IMR-90 (cell line): ENCODE data around the gene ELOVL5. TPM values are rescaled to one million over a fixed set of nuclear protein-coding genes. Genes with fewer than 3 reads are reported as not detected.

Experiments used
- ATAC-seq: fragments of 200-7000 bp; cut with Tn5 transposase; 2 replicates; pipeline ENCODE4 v1.9.1; 2020; ENCODE audit warnings: low read depth, mild to moderate bottlenecking, moderate library complexity
- BruUV-seq: library from RNA; stranded (reverse); fragments of 400-500 nt; replicated peaks from 2 replicates; lab custom pipeline; 2021; lab: Mats Ljungman, UMichigan
- CTCF ChIA-PET: fragments of 300-600 bp; formaldehyde crosslinking; extraction: SDS; loops from one replicate; lab custom pipeline; 2021; ENCODE audit warnings: antibody characterized with exemption; lab: Yijun Ruan, JAX
- POLR2A ChIA-PET: fragments of 300-600 bp; sonication (Branson Sonifier 250); formaldehyde crosslinking; loops from one replicate; lab custom pipeline; 2022; ENCODE audit warnings: antibody characterized with exemption; ENCODE audit not compliant: unreplicated experiment; lab: Charles Lee
- DNase-seq: peaks from one replicate; pipeline ENCODE4 v3.0.0; 2013
- H2AFZ ChIP-seq: replicated peaks from 2 replicates; pipeline ENCODE3; 2013; ENCODE audit warnings: low read length, mild to moderate bottlenecking; ENCODE audit not compliant: poor library complexity
- H2AK5ac ChIP-seq: 2 replicates; pipeline ENCODE4 v1.6.1; 2013; ENCODE audit warnings: low read depth, low read length, inconsistent platforms
- H2AK9ac ChIP-seq: replicated peaks from 2 replicates; pipeline ENCODE3; 2013; ENCODE audit warnings: mild to moderate bottlenecking, low read depth, low read length, moderate library complexity; ENCODE audit not compliant: poor library complexity
- H2BK120ac ChIP-seq: 2 replicates; pipeline ENCODE4 v1.6.1; 2013; ENCODE audit warnings: low read depth, low read length, inconsistent platforms
- H2BK15ac ChIP-seq: 3 replicates; pipeline ENCODE4 v1.6.1; 2013; ENCODE audit warnings: low read depth, low read length, inconsistent platforms
- H2BK20ac ChIP-seq: 2 replicates; pipeline ENCODE4 v1.6.1; 2013; ENCODE audit warnings: low read depth, mild to moderate bottlenecking, inconsistent platforms, low read length, moderate library complexity
- H2BK5ac ChIP-seq: 2 replicates; pipeline ENCODE4 v1.6.1; 2013; ENCODE audit warnings: mild to moderate bottlenecking, low read depth, low read length, inconsistent platforms; ENCODE audit not compliant: poor library complexity, severe bottlenecking
- H3K14ac ChIP-seq: replicated peaks from 2 replicates; pipeline ENCODE4 v1.6.1; 2013; ENCODE audit warnings: low read depth, low read length, inconsistent platforms
- H3K18ac ChIP-seq: 2 replicates; pipeline ENCODE4 v1.6.1; 2013; ENCODE audit warnings: low read depth, low read length, control low read depth
- H3K23ac ChIP-seq: 2 replicates; pipeline ENCODE4 v1.6.1; 2013; ENCODE audit warnings: low read depth, low read length, inconsistent platforms
- H3K27ac ChIP-seq: 2 replicates; pipeline ENCODE4 v1.5.1; 2013; ENCODE audit warnings: mild to moderate bottlenecking, control low read depth, low read length; ENCODE audit not compliant: insufficient read depth
- H3K27me3 ChIP-seq: 2 replicates; pipeline ENCODE4 v1.6.1; 2013; ENCODE audit warnings: low read length; ENCODE audit not compliant: control insufficient read depth, insufficient read depth
- H3K36me3 ChIP-seq: 2 replicates; pipeline ENCODE4 v1.6.1; 2013; ENCODE audit warnings: low read length, mixed read lengths; ENCODE audit not compliant: control insufficient read depth, insufficient read depth
- H3K4ac ChIP-seq: 2 replicates; pipeline ENCODE4 v1.6.1; 2013; ENCODE audit warnings: low read depth, low read length, inconsistent platforms
- H3K4me1 ChIP-seq: 2 replicates; pipeline ENCODE4 v1.6.1; 2013; ENCODE audit warnings: low read length, mixed read lengths; ENCODE audit not compliant: control insufficient read depth, insufficient read depth
- H3K4me2 ChIP-seq: 2 replicates; pipeline ENCODE4 v1.6.1; 2013; ENCODE audit warnings: low read depth, mild to moderate bottlenecking, control low read depth, low read length, moderate library complexity
- H3K4me3 ChIP-seq: 2 replicates; pipeline ENCODE4 v1.5.1; 2013; ENCODE audit warnings: low read depth, mild to moderate bottlenecking, control low read depth, low read length, moderate library complexity; ENCODE audit not compliant: insufficient read depth
- H3K56ac ChIP-seq: 2 replicates; pipeline ENCODE4 v1.6.1; 2013; ENCODE audit warnings: low read length, inconsistent platforms; ENCODE audit not compliant: insufficient read depth; ENCODE audit errors: extremely low read depth
- H3K79me1 ChIP-seq, 2 experiments: 2 replicates each; pipeline ENCODE4 v1.6.1; 2013; ENCODE audit warnings: low read length in 2 of 2, inconsistent platforms in 1 of 2, low read depth in 1 of 2
- H3K9ac ChIP-seq: 2 replicates; pipeline ENCODE4 v1.6.1; 2013; ENCODE audit warnings: low read depth, low read length, control low read depth
- H3K9me1 ChIP-seq: 2 replicates; pipeline ENCODE4 v1.6.1; 2013; ENCODE audit warnings: low read length, inconsistent platforms; ENCODE audit not compliant: insufficient read depth
- H3K9me3 ChIP-seq: 2 replicates; pipeline ENCODE4 v1.6.1; 2013; ENCODE audit warnings: low read length; ENCODE audit not compliant: control insufficient read depth, insufficient read depth
- H4K20me1 ChIP-seq: 2 replicates; pipeline ENCODE4 v1.6.1; 2013; ENCODE audit warnings: low read length, inconsistent platforms; ENCODE audit not compliant: insufficient read depth
- H4K5ac ChIP-seq: 2 replicates; pipeline ENCODE4 v1.6.1; 2013; ENCODE audit warnings: mild to moderate bottlenecking, low read depth, low read length, control low read depth
- H4K8ac ChIP-seq, 2 experiments: 2 replicates each; pipeline ENCODE4 v1.6.1; 2013; ENCODE audit warnings: low read depth in 2 of 2, low read length in 2 of 2, control low read depth in 1 of 2, inconsistent platforms in 1 of 2
- H4K91ac ChIP-seq: 2 replicates; pipeline ENCODE4 v1.6.1; 2013; ENCODE audit warnings: low read depth, low read length, inconsistent platforms; ENCODE audit not compliant: insufficient read depth
- BHLHE40 ChIP-seq: fragments of 150-350 bp; IDR thresholded peaks from 2 replicates; pipeline ENCODE4 v1.6.1; 2016; ENCODE audit warnings: mild to moderate bottlenecking, low read depth, low read length
- dilution Hi-C: fragments of 300-500 bp; cut with HindIII; formaldehyde crosslinking; loops from one replicate; pipeline ENCODE4 v1.14.3; 2018; ENCODE audit warnings: low sequenced_read_pairs; ENCODE audit not compliant: unreplicated experiment
- in situ Hi-C: fragments of 300-500 bp; cut with MboI; formaldehyde crosslinking; loops from 3 replicates; pipeline ENCODE4 v1.14.3; 2019; ENCODE audit warnings: low sequenced_read_pairs, inconsistent platforms, mixed read lengths
- intact Hi-C: fragments of 100-400 bp; cut with micrococcal nuclease; formaldehyde crosslinking; loops from 2 replicates; pipeline ENCODE4 v1.10.0; 2022
- microRNA-seq, 2 experiments: library from miRNA; stranded (forward) in 1 of 2; unstranded in 1 of 2; fragments of 10-50 nt in 1 of 2; fragments of <30 nt in 1 of 2; gene quantifications in 1 of 2; microRNA quantifications in 1 of 2; one replicate each; pipeline versions ENCODE3 to v1.1.0; 2013 to 2020; ENCODE audit not compliant: insufficient read depth in 1 of 2, insufficient read length in 1 of 2, unreplicated experiment in 1 of 2
- polyA plus RNA-seq, 3 experiments: library from polyadenylated mRNA; depleted of rRNA; stranded (reverse); fragments of >200 nt; gene quantifications; 2 replicates each; pipeline ENCODE4 v1.2.3, GENCODE V29; 2012; ENCODE audit warnings: low replicate concordance in 1 of 3
- small RNA-seq, 5 experiments: library from RNA; depleted of rRNA; stranded (forward); fragments of <200 nt; gene quantifications; one replicate each; pipeline ENCODE3, GENCODE V24; 2012
- total RNA-seq: library from RNA; depleted of rRNA; stranded (reverse); fragments of >200 nt; gene quantifications from 2 replicates; pipeline ENCODE4 v1.2.3, GENCODE V29; 2012; rRNA removed

The ELOVL5 gene
- total and polyA plus RNA-seq, 2 of the 4 experiments (the other 2 are of a cell fraction) = 32.1 to 42.3 TPM

DNA sequence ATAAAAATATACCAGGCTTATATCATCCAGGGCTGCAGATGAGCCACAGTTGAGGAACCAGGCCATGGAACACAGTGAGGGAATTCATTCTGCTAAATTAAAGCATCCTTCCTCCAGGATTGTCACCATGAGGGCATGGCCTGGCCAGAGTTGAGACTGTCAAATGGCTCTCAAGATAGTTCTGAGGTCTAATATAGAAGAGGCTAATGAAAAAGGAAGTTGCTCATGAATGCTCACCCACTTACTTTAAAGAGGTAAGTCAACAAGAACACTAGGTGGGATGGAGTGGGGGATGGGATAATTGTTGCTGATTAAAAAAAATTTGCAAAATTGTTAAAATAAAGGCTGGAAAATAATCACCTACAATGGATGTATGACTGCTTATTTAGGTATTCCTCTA, 128.1 kb downstream of the ELOVL5 start:
- Histone ChIP-seq H3K14ac (no peak overlapping the region), H2BK5ac (no peak overlapping the region), H3K18ac (no peak overlapping the region), H3K56ac (no peak overlapping the region), H3K79me1 (no peaks in the 10 kb centered on the region), H2AK9ac (no peak overlapping the region), H3K27ac (no peak overlapping the region), H4K5ac (no peak overlapping the region), H3K23ac (no peak overlapping the region), H4K91ac (no peak overlapping the region), H3K4me3 (no peak overlapping the region), H3K4me2 (no peak overlapping the region), H2BK15ac (no peak overlapping the region), H4K20me1 (no peaks in the 10 kb centered on the region), H3K9ac (no peak overlapping the region), H2AFZ (no peak overlapping the region), H3K4ac (no peak overlapping the region), H2BK20ac (no peak overlapping the region), H3K36me3 (no peaks in the 10 kb centered on the region), H3K9me1 (no peaks in the 10 kb centered on the region), H3K9me3 (peaks cover 2% of the 10 kb centered on the region; the same call in 1 of the 2 replicates), H4K8ac (no peak overlapping the region), H3K27me3 (peaks cover 5% of the 10 kb centered on the region), H2BK120ac (no peak overlapping the region), H2AK5ac (no peak overlapping the region), H3K4me1 (no peaks in the 10 kb centered on the region)
- no peak for ATAC-seq
- no peak for TF ChIP-seq BHLHE40
- intact Hi-C loops = no loop called here
- POLR2A ChIA-PET = no interaction called here
- DNase-seq = no peak
- in situ Hi-C loops = no loop called here
- BruUV-seq = no TSS peak
- dilution Hi-C loops = no loop called here
- CTCF ChIA-PET = no interaction called here

Small RNA genes within 50 kb of the gene (microRNA-seq; reads per million reads assigned to microRNA genes)
- gene MIR5685 (ENCODE audit: insufficient read depth in 1 of 2, insufficient read length in 1 of 2, unreplicated experiment in 1 of 2) = 0 reads per million in 2 experiments
- not detected for gene RNU1-136P (ENCODE audit: insufficient read depth, insufficient read length)

Small RNA genes within 50 kb of the gene (small RNA-seq; reads per million reads assigned to genes)
- gene MIR5685 (0 reads per million in 5 experiments), gene RNU1-136P (0 to 22.3 (median 0.61) reads per million in 5 experiments)

Other genes with a start within 250 kb of the ELOVL5 start
- gene GCM1, start 200.1 kb downstream of the ELOVL5 start, total RNA-seq = not detected in 2 replicates
- not detected in 2 replicates for gene GCM1, start 200.1 kb downstream of the ELOVL5 start, polyA plus RNA-seq (2012; rRNA removed)
- gene GCLC, start 196.2 kb upstream of the ELOVL5 start, total RNA-seq = 20.8 and 24.2 TPM in 2 replicates
- 10.0 and 14.2 TPM in 2 replicates for gene GCLC, start 196.2 kb upstream of the ELOVL5 start, polyA plus RNA-seq (2012; rRNA removed)